HL-60 (cell line): ENCODE data around the gene CCL27.
A peak's percentile ranks its signal among the peaks of the same experiment; 100 is the strongest.

Experiments used
- DNase-seq, 2 experiments: peaks; one replicate each; pipeline ENCODE4 v3.0.0-alpha.2; 2010 to 2020; ENCODE audit warnings: low read depth in 1 of 2, low spot score in 1 of 2
- H3K27ac ChIP-seq: fragments of 250-450 bp; sonication (Bioruptor Pico); replicated peaks from 2 replicates; pipeline ENCODE4 v1.5.1; 2020; ENCODE audit warnings: mild to moderate bottlenecking, moderate library complexity
- H3K27me3 ChIP-seq: fragments of 250-450 bp; sonication (Bioruptor Pico); 2 replicates; pipeline ENCODE4 v1.5.1; 2021; ENCODE audit warnings: mild to moderate bottlenecking, moderate library complexity; ENCODE audit not compliant: insufficient read depth, poor library complexity, severe bottlenecking
- H3K4me3 ChIP-seq: replicated peaks from 2 replicates; pipeline ENCODE4 v1.5.1; 2011; ENCODE audit warnings: mild to moderate bottlenecking, control low read depth, low read length; ENCODE audit not compliant: insufficient read depth
- CTCF ChIP-seq: IDR thresholded peaks from one replicate; pipeline ENCODE4 v1.5.1; 2011; ENCODE audit warnings: low read length, control low read depth, inconsistent platforms; ENCODE audit not compliant: insufficient read depth
- GABPA ChIP-seq: IDR thresholded peaks from 2 replicates; pipeline ENCODE4 v1.6.1; 2012; ENCODE audit warnings: low read depth
- POLR2AphosphoS5 ChIP-seq: IDR thresholded peaks from 2 replicates; pipeline ENCODE4 v1.6.1; 2012; ENCODE audit warnings: low read depth
- SPI1 ChIP-seq: IDR thresholded peaks from 2 replicates; pipeline ENCODE4 v1.6.1; 2012; ENCODE audit warnings: low read depth, mild to moderate bottlenecking, borderline replicate concordance
- TF ChIP-seq, protein P1 (sequence below): IDR thresholded peaks from 2 replicates; pipeline ENCODE4 v1.6.1; 2012; ENCODE audit warnings: low read depth; ENCODE audit not compliant: insufficient replicate concordance

The CCL27 gene

DNA sequence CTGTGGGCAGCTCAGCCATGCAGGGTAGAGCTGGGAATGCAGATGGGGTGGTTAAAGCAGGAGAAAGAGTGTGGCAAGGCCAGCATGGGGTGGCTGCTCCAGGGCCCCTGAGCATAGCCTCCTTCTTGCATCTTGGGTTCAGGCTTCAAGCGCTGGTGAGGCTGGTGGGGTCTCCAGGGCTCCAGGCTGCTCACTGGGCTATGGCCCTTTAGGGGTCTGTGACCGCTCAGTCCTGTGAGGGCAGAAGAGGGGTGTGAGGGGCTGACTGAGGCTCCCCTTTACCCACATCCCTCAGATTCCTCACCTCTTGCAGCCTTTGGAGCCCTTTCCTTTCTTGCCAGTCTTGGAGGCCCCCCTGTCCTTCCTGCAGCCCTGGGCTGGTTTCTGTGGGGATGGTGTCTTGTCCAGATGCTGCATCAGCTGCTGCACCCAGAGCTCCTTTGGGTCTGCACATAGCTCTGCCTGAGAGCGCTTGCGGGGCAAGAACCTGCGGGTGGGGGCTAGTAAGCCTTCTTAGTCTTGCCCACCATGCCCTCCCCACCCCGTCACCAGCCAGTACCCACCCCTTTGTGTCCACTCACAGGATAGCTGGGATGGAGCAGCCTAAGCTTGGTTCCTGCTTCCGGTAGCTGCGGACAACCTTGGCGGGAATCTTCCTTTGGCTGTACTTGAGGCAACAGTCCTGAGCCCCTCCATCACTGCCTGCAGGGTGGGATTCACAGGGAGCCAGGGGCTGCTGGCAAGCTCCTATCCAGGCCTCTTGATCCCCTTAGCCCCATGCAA, 46.9 kb upstream of the CCL27 start:
- H3K27me3 ChIP-seq = peaks cover 8% of the 10 kb centered on the region
- no peak for DNase-seq
- TF ChIP-seq, protein P1, sequence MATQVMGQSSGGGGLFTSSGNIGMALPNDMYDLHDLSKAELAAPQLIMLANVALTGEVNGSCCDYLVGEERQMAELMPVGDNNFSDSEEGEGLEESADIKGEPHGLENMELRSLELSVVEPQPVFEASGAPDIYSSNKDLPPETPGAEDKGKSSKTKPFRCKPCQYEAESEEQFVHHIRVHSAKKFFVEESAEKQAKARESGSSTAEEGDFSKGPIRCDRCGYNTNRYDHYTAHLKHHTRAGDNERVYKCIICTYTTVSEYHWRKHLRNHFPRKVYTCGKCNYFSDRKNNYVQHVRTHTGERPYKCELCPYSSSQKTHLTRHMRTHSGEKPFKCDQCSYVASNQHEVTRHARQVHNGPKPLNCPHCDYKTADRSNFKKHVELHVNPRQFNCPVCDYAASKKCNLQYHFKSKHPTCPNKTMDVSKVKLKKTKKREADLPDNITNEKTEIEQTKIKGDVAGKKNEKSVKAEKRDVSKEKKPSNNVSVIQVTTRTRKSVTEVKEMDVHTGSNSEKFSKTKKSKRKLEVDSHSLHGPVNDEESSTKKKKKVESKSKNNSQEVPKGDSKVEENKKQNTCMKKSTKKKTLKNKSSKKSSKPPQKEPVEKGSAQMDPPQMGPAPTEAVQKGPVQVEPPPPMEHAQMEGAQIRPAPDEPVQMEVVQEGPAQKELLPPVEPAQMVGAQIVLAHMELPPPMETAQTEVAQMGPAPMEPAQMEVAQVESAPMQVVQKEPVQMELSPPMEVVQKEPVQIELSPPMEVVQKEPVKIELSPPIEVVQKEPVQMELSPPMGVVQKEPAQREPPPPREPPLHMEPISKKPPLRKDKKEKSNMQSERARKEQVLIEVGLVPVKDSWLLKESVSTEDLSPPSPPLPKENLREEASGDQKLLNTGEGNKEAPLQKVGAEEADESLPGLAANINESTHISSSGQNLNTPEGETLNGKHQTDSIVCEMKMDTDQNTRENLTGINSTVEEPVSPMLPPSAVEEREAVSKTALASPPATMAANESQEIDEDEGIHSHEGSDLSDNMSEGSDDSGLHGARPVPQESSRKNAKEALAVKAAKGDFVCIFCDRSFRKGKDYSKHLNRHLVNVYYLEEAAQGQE = no peak
- TF ChIP-seq SPI1 = no peak
- TF ChIP-seq POLR2AphosphoS5 = no peak
- no peak for TF ChIP-seq CTCF
- TF ChIP-seq GABPA = no peak
- H3K4me3 ChIP-seq = no peak overlapping the region
- H3K27ac ChIP-seq = no peak overlapping the region

DNA sequence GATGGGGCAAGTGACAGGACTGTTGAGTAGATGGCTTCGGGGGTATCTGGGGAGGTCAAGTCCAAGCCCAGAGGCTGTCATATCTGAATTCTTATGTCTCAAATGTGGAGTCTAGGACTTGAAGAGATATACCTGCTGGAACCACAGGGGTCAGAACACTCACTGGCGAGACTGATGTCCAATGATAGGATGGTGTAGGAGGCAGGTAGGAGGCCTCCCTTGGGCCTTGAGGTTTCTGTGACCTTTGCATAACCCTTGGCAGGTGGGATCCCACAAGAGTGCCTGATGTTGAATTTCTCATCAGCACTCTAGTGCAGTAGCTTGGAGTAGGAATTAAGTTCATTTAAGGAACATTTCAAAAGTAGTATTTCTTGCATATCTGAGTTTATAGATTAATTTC, 44.7 kb upstream of the CCL27 start:
- no peak overlapping the region for H3K4me3 ChIP-seq
- TF ChIP-seq, protein P1 = no peak
- TF ChIP-seq SPI1 (no peak), POLR2AphosphoS5 (no peak), CTCF (no peak), GABPA (no peak)
- no peak for DNase-seq
- H3K27ac ChIP-seq = no peak overlapping the region
- peaks cover 4% of the 10 kb centered on the region for H3K27me3 ChIP-seq

DNA sequence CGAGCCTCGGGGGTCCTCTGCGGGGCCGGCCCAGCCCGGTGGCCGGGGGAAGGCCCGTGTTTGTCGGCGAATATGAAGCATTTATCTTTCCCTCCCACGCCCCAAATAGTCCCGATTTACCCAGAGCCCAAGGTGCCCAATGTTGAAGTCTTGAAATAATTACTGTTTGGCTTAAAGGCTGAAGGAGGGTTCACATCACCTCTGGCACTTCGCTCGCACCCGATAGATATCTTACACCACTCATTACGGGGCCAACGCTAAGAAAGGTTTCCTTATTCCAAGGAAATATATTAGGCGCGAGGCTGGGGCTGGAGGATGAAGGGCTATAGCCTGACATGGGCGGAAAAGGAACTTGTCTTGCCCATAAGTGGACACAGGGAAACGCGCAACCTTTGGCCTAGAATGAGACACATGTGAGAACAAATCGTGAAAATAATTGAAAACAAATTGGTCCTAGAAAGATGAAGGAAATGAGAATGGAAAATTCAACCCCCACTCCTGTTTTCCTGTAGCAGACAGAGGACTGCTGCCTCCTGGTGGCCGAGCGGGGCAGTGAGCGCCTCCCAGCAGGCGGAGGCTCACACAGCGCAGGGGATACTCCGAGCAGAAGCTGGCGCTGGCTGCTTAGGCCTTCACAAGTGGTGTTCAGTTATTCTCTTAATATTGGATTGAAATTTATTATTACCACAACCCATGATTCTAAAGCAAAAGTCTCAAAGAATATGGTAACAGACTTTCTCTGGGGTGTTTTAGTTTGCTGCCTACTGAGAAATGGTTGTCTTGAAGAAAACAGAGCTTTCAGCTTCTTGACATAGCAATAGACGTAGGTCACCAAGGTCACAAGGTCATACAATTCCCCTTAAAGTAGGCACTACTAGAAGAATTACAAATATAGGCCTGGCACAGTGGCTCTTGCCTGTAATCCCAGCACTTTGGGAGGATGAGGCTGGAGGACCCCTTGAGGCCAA, 39.6 kb upstream of the CCL27 start:
- TF ChIP-seq, protein P1 = no peak
- peak; percentile 96 for TF ChIP-seq CTCF
- peak; percentile 54 to 75 for DNase-seq
- H3K27ac ChIP-seq = no peak overlapping the region
- peak overlapping the region; percentile 35 for H3K4me3 ChIP-seq
- peaks cover 10% of the 10 kb centered on the region for H3K27me3 ChIP-seq
